ENCODE data around the gene KMT2C. TPM values are rescaled to one million over a fixed set of nuclear protein-coding genes. Genes with fewer than 3 reads are reported as not detected.
"Not testable (repeated sequence)": the region's sequence is repeated elsewhere in the genome, so short reads cannot be mapped to it uniquely, and the experiment has no call there.

The KMT2C gene
- total and polyA plus RNA-seq, 2 experiments from 2014 or later: 7.2 to 14.2 TPM

DNA sequence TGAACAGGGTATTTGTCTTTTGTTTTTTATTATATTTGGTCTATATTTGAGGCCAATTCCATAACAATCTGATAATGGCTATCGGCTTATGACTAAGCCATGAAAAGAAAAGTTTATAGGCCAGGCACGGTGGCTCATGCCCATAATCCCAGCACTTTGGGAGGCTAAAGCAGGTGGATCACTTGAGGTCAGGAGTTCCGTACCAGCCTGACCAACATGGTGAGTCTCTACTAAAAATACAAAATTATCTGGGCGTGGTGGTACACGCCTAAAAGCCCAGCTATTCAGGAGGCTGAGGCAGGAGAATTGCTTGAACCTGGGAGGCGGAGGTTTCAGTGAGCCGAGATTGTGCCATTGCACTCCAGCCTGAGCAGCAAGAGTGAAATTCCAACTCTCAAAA lies 227.0 kb downstream of the KMT2C start:
- H4K20me1 ChIP-seq (ENCODE audit: insufficient read depth); H3K36me3 ChIP-seq (ENCODE audit: low read depth); H3K4me3 ChIP-seq; H2AFZ ChIP-seq; H3K79me2 ChIP-seq (ENCODE audit: insufficient read depth); H3F3A ChIP-seq (ENCODE audit: insufficient read depth); H3K9me2 ChIP-seq (ENCODE audit: insufficient read depth); in situ Hi-C loops (cut with MboI); H3K4me2 ChIP-seq (ENCODE audit: unreplicated experiment); H3K9ac ChIP-seq; H3K27me3 ChIP-seq (replicated peaks; ENCODE audit: insufficient read depth); H3K9me3 ChIP-seq (ENCODE audit: low read depth); DNase-seq; H3K4me1 ChIP-seq (ENCODE audit: insufficient read depth); H3K27ac ChIP-seq: not testable (repeated sequence)
- 95 to 98% methylated on average over 7 of the region's 7 CpGs for WGBS, 2 experiments (ENCODE audit: low coverage in 1 of 2, low lambda C conversion rate in 2 of 2, missing lambda C conversion rate in 2 of 2)

DNA sequence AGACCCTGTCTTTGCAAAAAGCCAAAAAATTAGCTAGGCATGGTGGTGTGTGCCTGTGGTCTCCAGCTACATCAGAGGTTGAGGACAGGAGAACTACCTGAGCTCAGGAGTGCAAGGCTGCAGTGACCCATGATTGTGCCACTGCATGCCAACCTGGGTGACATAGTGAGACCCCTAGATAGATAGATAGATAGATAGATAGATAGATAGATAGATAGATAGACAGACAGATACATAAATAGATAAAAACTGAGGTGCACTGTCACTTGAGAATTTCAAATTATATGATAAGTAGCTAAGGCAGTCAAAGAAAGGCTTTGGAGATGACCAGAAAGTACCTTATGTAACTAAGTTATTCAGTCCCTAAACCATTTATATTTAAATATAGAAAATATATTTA lies 231.4 kb downstream of the KMT2C start:
- H3K27ac ChIP-seq; H3K79me2 ChIP-seq (ENCODE audit: insufficient read depth); in situ Hi-C loops (cut with MboI); H3K36me3 ChIP-seq (ENCODE audit: low read depth); H2AFZ ChIP-seq; H3K4me2 ChIP-seq (ENCODE audit: unreplicated experiment); H3K9me3 ChIP-seq (ENCODE audit: low read depth); H4K20me1 ChIP-seq (ENCODE audit: insufficient read depth); H3K4me3 ChIP-seq; DNase-seq; H3K9ac ChIP-seq; H3K27me3 ChIP-seq (replicated peaks; ENCODE audit: insufficient read depth); H3K9me2 ChIP-seq (ENCODE audit: insufficient read depth): not testable (repeated sequence)
- H3F3A ChIP-seq (ENCODE audit: insufficient read depth): peaks cover 19% of the 10 kb centered on the region
- peaks cover 30% of the 10 kb centered on the region for H3K4me1 ChIP-seq (ENCODE audit: insufficient read depth)

DNA sequence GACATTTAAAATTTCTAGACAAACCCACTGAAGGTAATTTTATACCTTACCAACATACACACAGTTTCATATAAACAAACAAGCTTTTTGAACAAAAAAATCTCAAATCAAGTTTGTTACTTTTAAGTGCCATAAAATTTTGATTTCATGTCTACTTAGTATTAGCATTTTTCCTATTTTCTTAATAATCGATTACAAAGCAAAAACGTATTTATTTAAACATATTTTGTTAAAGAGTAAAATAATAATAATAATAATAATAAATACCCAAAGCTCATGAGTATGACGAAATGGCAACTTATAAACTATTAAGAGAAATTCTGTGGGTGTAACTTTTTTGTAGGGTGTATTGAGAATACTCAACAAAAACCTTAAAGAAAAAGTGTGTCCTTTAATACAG lies 232.7 kb downstream of the KMT2C start:
- no peak for DNase-seq
- Histone ChIP-seq H3K9ac (no peak overlapping the region), H3F3A (ENCODE audit: insufficient read depth) (peaks cover 19% of the 10 kb centered on the region), H2AFZ (no peak overlapping the region), H3K4me2 (ENCODE audit: unreplicated experiment) (no peak overlapping the region), H4K20me1 (ENCODE audit: insufficient read depth) (no peaks in the 10 kb centered on the region), H3K36me3 (ENCODE audit: low read depth) (peaks cover 16% of the 10 kb centered on the region), H3K9me2 (ENCODE audit: insufficient read depth) (no peaks in the 10 kb centered on the region), H3K4me1 (ENCODE audit: insufficient read depth) (peaks cover 30% of the 10 kb centered on the region), H3K4me3 (no peak overlapping the region), H3K27me3 (replicated peaks; ENCODE audit: insufficient read depth) (no peaks in the 10 kb centered on the region), H3K27ac (peak overlapping the region; percentile 40; the same call in 1 of the 2 replicates), H3K79me2 (ENCODE audit: insufficient read depth) (no peaks in the 10 kb centered on the region), H3K9me3 (ENCODE audit: low read depth) (no peaks in the 10 kb centered on the region)
- in situ Hi-C loops (cut with MboI): no loop called here
- TF ChIP-seq EZH2 (IDR thresholded peaks at IDR 0.05; ENCODE audit: insufficient read depth, poor library complexity, severe bottlenecking): no peak
- TF ChIP-seq EZH2phosphoT487 (IDR thresholded peaks at IDR 0.05; ENCODE audit: insufficient read depth, low read depth): no peak
- WGBS, 2 experiments (ENCODE audit: low coverage in 1 of 2, low lambda C conversion rate in 2 of 2, missing lambda C conversion rate in 2 of 2): 91 to 93% methylated on average over 3 of the region's 3 CpGs

DNA sequence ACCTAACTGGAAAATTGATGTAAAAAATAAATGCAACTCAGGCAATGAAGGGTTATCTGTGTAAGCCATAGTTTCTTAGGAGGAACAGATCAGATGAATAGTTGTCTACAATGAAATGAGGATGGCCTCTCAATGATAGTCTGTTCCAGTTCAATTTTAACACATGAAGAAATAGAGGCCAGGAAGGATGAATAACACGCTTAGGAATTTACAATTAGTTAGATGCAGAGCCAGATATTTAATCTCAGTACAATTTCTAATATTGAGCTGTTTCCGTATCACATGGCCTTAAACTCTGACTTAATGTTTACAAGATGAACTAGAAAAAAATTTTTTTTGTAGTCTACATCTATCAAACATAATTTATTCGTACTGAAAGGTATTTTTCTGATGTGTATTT lies 233.7 kb downstream of the KMT2C start:
- DNase-seq: peak; percentile 77
- peaks cover 30% of the 10 kb centered on the region for H3K4me1 ChIP-seq (ENCODE audit: insufficient read depth)
- H3K36me3 ChIP-seq (ENCODE audit: low read depth): peaks cover 18% of the 10 kb centered on the region
- no peaks in the 10 kb centered on the region for H4K20me1 ChIP-seq (ENCODE audit: insufficient read depth)
- peak overlapping the region; percentile 40 for H3K27ac ChIP-seq
- H3K9me2 ChIP-seq (ENCODE audit: insufficient read depth): no peaks in the 10 kb centered on the region
- H3K4me2 ChIP-seq (ENCODE audit: unreplicated experiment): peak overlapping the region; percentile 19
- no peak overlapping the region for H2AFZ ChIP-seq
- no peaks in the 10 kb centered on the region for H3K27me3 ChIP-seq (replicated peaks; ENCODE audit: insufficient read depth)
- H3F3A ChIP-seq (ENCODE audit: insufficient read depth): peaks cover 19% of the 10 kb centered on the region
- TF ChIP-seq EZH2phosphoT487 (IDR thresholded peaks at IDR 0.05; ENCODE audit: insufficient read depth, low read depth): no peak
- TF ChIP-seq EZH2 (IDR thresholded peaks at IDR 0.05; ENCODE audit: insufficient read depth, poor library complexity, severe bottlenecking): no peak
- in situ Hi-C loops (cut with MboI): no loop called here
- no peaks in the 10 kb centered on the region for H3K79me2 ChIP-seq (ENCODE audit: insufficient read depth)
- no peak overlapping the region for H3K9ac ChIP-seq
- H3K4me3 ChIP-seq: no peak overlapping the region
- no peaks in the 10 kb centered on the region for H3K9me3 ChIP-seq (ENCODE audit: low read depth)
- 4 to 5% methylated on average over 3 of the region's 3 CpGs for WGBS, 2 experiments (ENCODE audit: low coverage in 1 of 2, low lambda C conversion rate in 2 of 2, missing lambda C conversion rate in 2 of 2)

DNA sequence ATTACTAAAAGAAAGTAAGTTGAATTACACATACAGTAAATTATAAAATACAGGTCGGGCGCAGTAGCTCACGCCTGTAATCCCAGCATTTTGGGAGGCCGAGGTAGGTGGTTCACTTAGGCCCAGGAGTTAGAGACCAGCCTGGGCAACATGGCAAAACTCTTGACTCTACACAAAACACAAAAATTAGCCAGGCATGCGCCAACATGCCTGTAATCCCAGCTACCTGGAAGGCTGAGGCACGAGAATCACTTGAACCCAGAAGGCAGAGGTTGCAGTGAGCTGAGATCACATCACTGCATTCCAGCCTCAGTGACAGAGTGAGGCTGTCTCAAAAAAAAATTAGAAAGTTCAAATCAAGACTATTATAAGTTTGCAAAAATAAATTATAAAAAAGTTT lies 235.4 kb downstream of the KMT2C start:
- 88 to 93% methylated on average over 6 of the region's 6 CpGs for WGBS, 2 experiments (ENCODE audit: low coverage in 1 of 2, low lambda C conversion rate in 2 of 2, missing lambda C conversion rate in 2 of 2)
- no peaks in the 10 kb centered on the region for H3K79me2 ChIP-seq (ENCODE audit: insufficient read depth)
- no peaks in the 10 kb centered on the region for H3K9me2 ChIP-seq (ENCODE audit: insufficient read depth)
- H2AFZ ChIP-seq: no peak overlapping the region
- no peak for TF ChIP-seq EZH2phosphoT487 (IDR thresholded peaks at IDR 0.05; ENCODE audit: insufficient read depth, low read depth)
- TF ChIP-seq EZH2 (IDR thresholded peaks at IDR 0.05; ENCODE audit: insufficient read depth, poor library complexity, severe bottlenecking): no peak
- peaks cover 19% of the 10 kb centered on the region for H3F3A ChIP-seq (ENCODE audit: insufficient read depth)
- no peak overlapping the region; the same call in 1 of the 2 replicates for H3K9ac ChIP-seq
- peaks cover 18% of the 10 kb centered on the region for H3K36me3 ChIP-seq (ENCODE audit: low read depth)
- no peaks in the 10 kb centered on the region for H4K20me1 ChIP-seq (ENCODE audit: insufficient read depth)
- no peak for DNase-seq
- H3K4me3 ChIP-seq: no peak overlapping the region
- H3K9me3 ChIP-seq (ENCODE audit: low read depth): no peaks in the 10 kb centered on the region
- peak overlapping the region; percentile 40 for H3K27ac ChIP-seq
- in situ Hi-C loops (cut with MboI): no loop called here
- H3K4me2 ChIP-seq (ENCODE audit: unreplicated experiment): peak overlapping the region; percentile 51
- no peaks in the 10 kb centered on the region for H3K27me3 ChIP-seq (replicated peaks; ENCODE audit: insufficient read depth)
- peaks cover 30% of the 10 kb centered on the region for H3K4me1 ChIP-seq (ENCODE audit: insufficient read depth)
